ENCODE results near the gene TCP11L2. TPM values are rescaled to one million over a fixed set of nuclear protein-coding genes. Genes with fewer than 3 reads are reported as not detected.

Gene TCP11L2
- total and polyA plus RNA-seq, 2 of the 4 experiments (the other 2 are of a cell fraction) = 7.3 to 32.8 TPM

DNA sequence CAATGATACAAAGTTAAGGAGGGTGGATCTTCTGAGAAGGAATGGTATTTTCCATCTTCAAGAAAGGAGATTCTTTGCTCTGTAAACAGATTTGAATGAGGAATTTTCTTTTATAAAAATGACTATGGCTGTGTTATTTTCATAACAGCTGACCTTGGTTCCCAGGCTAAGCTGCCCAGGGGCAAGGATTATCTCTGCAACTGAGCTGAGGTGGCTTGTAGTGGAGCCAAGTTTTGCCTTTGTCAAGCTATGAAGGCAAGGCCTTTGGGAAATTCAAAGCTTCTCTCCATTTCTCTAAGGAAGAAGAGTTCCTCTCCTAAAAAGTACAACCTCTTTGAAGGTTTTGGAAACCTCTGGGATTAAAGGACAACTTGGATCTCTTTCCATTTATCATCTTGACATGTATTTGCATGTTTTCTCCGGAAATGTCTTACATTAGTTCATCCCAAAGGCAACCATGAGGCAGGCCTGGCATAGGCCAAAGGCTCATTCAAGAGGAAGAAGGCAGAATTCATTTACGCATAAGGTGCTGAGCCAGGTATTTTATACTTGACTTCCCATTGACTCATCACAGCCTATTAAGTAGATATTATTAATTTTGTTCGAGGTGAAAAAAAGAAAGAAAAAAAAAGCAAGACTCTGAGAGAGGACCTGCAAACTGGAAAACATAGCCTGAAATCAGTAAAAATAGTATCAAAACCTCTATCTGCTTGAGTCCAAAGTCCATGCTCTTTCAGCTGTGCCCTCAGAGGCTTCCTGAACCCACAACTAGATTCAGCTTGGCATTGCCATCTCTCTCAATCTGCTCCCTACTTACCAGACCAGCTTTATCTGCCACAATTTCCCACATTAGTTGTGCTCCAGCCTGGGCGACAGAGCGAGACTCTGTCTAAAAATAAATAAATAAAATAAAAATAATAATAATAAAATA, 30.7 kb upstream of the TCP11L2 start:
- Histone ChIP-seq H3K23ac (ENCODE audit: low read depth, low read length) (no peak overlapping the region), H4K8ac (ENCODE audit: low read depth in 2 of 2, low read length in 2 of 2) (no peak overlapping the region), H3K9ac (ENCODE audit: low read depth, low read length) (no peak overlapping the region), H3K4me2 (ENCODE audit: low read depth, low read length) (no peak overlapping the region), H3K9me3 (ENCODE audit: control insufficient read depth, insufficient read depth, low read length) (no peaks in the 10 kb centered on the region), H3K18ac (ENCODE audit: low read depth, low read length) (no peak overlapping the region), H3K36me3 (ENCODE audit: control insufficient read depth, insufficient read depth, low read length) (no peaks in the 10 kb centered on the region), H3K27me3 (ENCODE audit: control insufficient read depth, insufficient read depth, low read length) (peaks cover 3% of the 10 kb centered on the region), H2BK5ac (ENCODE audit: low read depth, low read length, poor library complexity, severe bottlenecking) (no peak overlapping the region), H2AFZ (replicated peaks; ENCODE audit: low read length, poor library complexity) (no peak overlapping the region), H3K79me1 (ENCODE audit: low read depth in 1 of 2, low read length in 2 of 2) (no peaks in the 10 kb centered on the region), H3K4ac (ENCODE audit: low read depth, low read length) (no peak overlapping the region), H3K9me1 (ENCODE audit: insufficient read depth, low read length) (no peaks in the 10 kb centered on the region; the same call in 1 of the 2 replicates), H2BK20ac (ENCODE audit: low read depth, low read length) (no peak overlapping the region), H3K27ac (ENCODE audit: insufficient read depth, low read length) (no peak overlapping the region), H2AK5ac (ENCODE audit: low read depth, low read length) (no peak overlapping the region), H3K14ac (replicated peaks; ENCODE audit: low read depth, low read length) (no peak overlapping the region), H3K4me1 (ENCODE audit: control insufficient read depth, insufficient read depth, low read length) (no peaks in the 10 kb centered on the region), H2AK9ac (replicated peaks; ENCODE audit: low read depth, low read length, poor library complexity) (no peak overlapping the region), H4K5ac (ENCODE audit: low read depth, low read length) (no peak overlapping the region), H2BK15ac (ENCODE audit: low read depth, low read length) (no peak overlapping the region), H2BK120ac (ENCODE audit: low read depth, low read length) (no peak overlapping the region), H3K4me3 (ENCODE audit: insufficient read depth, low read depth, low read length) (no peak overlapping the region), H3K56ac (ENCODE audit: extremely low read depth, insufficient read depth, low read length) (no peak overlapping the region), H4K91ac (ENCODE audit: insufficient read depth, low read depth, low read length) (no peak overlapping the region), H4K20me1 (ENCODE audit: insufficient read depth, low read length) (no peaks in the 10 kb centered on the region)
- BruUV-seq (replicated peaks) = no TSS peak
- WGBS, 2 experiments (ENCODE audit: extremely low coverage in 2 of 2, insufficient read length in 1 of 2) = 40% methylated on average over 1 of the region's 5 CpGs; no CpG with 5 or more reads in 1 of the 2 experiments
- ChIA-PET CTCF (interaction anchor here (0.5 to 1.5 kb wide), 2 partner anchors 11 to 64 kb away, joined by 4 read pairs; no protein-coding TSS in a partner anchor), POLR2A (ENCODE audit: unreplicated experiment) (no interaction called here)
- dilution Hi-C loops (cut with HindIII; ENCODE audit: low sequenced_read_pairs, unreplicated experiment) (no loop called here), in situ Hi-C loops (cut with MboI; ENCODE audit: low sequenced_read_pairs) (no loop called here), intact Hi-C loops (cut with micrococcal nuclease) (no loop called here)
- ATAC-seq (ENCODE audit: low read depth) = no peak
- DNase-seq = no peak
- TF ChIP-seq MXI1 (IDR thresholded peaks at IDR 0.05; ENCODE audit: borderline replicate concordance, low read depth, low read length) (no peak), CHD1 (IDR thresholded peaks at IDR 0.05; ENCODE audit: low read depth, low read length) (no peak), NFE2L2 (IDR thresholded peaks at IDR 0.05; ENCODE audit: low read depth, low read length) (no peak), RFX5 (IDR thresholded peaks at IDR 0.05; ENCODE audit: low read depth, low read length) (no peak), POLR2A (IDR thresholded peaks at IDR 0.05; ENCODE audit: low read depth, low read length) (no peak), BHLHE40 (IDR thresholded peaks at IDR 0.05; ENCODE audit: low read depth, low read length) (no peak), RAD21 (IDR thresholded peaks at IDR 0.05; ENCODE audit: low read length) (no peak), MAFK (IDR thresholded peaks at IDR 0.05; ENCODE audit: low read depth, low read length) (no peak), CEBPB (IDR thresholded peaks at IDR 0.05; ENCODE audit: low read depth, low read length) (no peak), FOS (IDR thresholded peaks at IDR 0.05; ENCODE audit: low read depth, low read length) (no peak), MAZ (IDR thresholded peaks at IDR 0.05; ENCODE audit: borderline replicate concordance, low read depth, low read length) (no peak), SMC3 (IDR thresholded peaks at IDR 0.05; ENCODE audit: low read depth, low read length) (no peak)
- TF ChIP-seq, protein P1, sequence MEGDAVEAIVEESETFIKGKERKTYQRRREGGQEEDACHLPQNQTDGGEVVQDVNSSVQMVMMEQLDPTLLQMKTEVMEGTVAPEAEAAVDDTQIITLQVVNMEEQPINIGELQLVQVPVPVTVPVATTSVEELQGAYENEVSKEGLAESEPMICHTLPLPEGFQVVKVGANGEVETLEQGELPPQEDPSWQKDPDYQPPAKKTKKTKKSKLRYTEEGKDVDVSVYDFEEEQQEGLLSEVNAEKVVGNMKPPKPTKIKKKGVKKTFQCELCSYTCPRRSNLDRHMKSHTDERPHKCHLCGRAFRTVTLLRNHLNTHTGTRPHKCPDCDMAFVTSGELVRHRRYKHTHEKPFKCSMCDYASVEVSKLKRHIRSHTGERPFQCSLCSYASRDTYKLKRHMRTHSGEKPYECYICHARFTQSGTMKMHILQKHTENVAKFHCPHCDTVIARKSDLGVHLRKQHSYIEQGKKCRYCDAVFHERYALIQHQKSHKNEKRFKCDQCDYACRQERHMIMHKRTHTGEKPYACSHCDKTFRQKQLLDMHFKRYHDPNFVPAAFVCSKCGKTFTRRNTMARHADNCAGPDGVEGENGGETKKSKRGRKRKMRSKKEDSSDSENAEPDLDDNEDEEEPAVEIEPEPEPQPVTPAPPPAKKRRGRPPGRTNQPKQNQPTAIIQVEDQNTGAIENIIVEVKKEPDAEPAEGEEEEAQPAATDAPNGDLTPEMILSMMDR (conservative IDR thresholded peaks at IDR 0.05; ENCODE audit: low read depth, low read length) = no peak
- TF ChIP-seq, protein P2, sequence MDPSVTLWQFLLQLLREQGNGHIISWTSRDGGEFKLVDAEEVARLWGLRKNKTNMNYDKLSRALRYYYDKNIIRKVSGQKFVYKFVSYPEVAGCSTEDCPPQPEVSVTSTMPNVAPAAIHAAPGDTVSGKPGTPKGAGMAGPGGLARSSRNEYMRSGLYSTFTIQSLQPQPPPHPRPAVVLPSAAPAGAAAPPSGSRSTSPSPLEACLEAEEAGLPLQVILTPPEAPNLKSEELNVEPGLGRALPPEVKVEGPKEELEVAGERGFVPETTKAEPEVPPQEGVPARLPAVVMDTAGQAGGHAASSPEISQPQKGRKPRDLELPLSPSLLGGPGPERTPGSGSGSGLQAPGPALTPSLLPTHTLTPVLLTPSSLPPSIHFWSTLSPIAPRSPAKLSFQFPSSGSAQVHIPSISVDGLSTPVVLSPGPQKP (IDR thresholded peaks at IDR 0.05; ENCODE audit: borderline replicate concordance, low read depth, low read length) = no peak
- TF ChIP-seq, protein P3, sequence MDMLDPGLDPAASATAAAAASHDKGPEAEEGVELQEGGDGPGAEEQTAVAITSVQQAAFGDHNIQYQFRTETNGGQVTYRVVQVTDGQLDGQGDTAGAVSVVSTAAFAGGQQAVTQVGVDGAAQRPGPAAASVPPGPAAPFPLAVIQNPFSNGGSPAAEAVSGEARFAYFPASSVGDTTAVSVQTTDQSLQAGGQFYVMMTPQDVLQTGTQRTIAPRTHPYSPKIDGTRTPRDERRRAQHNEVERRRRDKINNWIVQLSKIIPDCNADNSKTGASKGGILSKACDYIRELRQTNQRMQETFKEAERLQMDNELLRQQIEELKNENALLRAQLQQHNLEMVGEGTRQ (IDR thresholded peaks at IDR 0.05; ENCODE audit: low read depth, low read length) = no peak

Measured in IMR-90 (cell line).